Prostate gland (tissue), 2 donors: Measurements from ENCODE around the gene ZNF281.

Experiments used
- POLR2A ChIP-seq: fragments of 450-650 bp; IDR thresholded peaks from one replicate; pipeline ENCODE4 v1.6.1; 2016; ENCODE audit warnings: antibody characterized with exemption, mild to moderate bottlenecking
- TF ChIP-seq, protein P1 (sequence below), 4 experiments: fragments of 200-600 bp in 2 of 4; fragments of 450-650 bp in 2 of 4; sonication (generic) in 2 of 4; IDR thresholded peaks; 1 replicate in 3 of 4; 2 replicates in 1 of 4; pipeline ENCODE4 v1.5.1; 2016 to 2019; ENCODE audit warnings: antibody characterized with exemption in 4 of 4, mild to moderate bottlenecking in 2 of 4, moderate library complexity in 2 of 4

DNA sequence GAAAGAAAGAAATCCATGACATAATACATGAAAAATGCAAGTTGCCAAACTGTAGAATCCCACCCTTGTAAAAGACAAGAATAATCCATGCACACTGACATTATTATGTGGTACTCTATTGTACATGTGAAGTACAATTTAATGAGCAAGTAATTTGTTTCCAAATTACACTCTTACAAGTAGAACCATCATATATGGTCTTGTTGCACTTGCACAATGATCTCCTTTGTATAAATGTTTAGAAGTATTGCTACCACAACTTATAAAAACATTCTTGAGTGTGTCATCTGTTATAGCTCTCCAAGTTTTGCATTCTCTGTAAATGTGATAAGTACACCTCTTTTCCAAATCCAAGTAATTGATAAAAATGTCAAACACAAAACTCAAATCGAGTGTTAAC lies 29.1 kb upstream of the ZNF281 start:
- TF ChIP-seq, protein P1, sequence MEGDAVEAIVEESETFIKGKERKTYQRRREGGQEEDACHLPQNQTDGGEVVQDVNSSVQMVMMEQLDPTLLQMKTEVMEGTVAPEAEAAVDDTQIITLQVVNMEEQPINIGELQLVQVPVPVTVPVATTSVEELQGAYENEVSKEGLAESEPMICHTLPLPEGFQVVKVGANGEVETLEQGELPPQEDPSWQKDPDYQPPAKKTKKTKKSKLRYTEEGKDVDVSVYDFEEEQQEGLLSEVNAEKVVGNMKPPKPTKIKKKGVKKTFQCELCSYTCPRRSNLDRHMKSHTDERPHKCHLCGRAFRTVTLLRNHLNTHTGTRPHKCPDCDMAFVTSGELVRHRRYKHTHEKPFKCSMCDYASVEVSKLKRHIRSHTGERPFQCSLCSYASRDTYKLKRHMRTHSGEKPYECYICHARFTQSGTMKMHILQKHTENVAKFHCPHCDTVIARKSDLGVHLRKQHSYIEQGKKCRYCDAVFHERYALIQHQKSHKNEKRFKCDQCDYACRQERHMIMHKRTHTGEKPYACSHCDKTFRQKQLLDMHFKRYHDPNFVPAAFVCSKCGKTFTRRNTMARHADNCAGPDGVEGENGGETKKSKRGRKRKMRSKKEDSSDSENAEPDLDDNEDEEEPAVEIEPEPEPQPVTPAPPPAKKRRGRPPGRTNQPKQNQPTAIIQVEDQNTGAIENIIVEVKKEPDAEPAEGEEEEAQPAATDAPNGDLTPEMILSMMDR (IDR thresholded peaks at IDR 0.05) = no peak
- no peak for TF ChIP-seq POLR2A
